HG03571 (cell line): Measurements from ENCODE around the gene LRIG1.

Experiments used
- ATAC-seq: cut with Tn5 transposase; IDR thresholded peaks from one replicate; pipeline ENCODE4 v1.9.1; 2021; ENCODE audit not compliant: unreplicated experiment

LRIG1 gene

GRCh38 chr3:66489115-66489514 is 11.7 kb downstream of the LRIG1 start:
- ATAC-seq: no peak

- no peak for ATAC-seq
Measured at GRCh38 chr3:66488492-66488891, 12.3 kb downstream of the LRIG1 start.

GRCh38 chr3:66487465-66487864 is 13.4 kb downstream of the LRIG1 start:
- ATAC-seq: no peak

GRCh38 chr3:66486646-66487045 is 14.2 kb downstream of the LRIG1 start:
- ATAC-seq: no peak

DNA sequence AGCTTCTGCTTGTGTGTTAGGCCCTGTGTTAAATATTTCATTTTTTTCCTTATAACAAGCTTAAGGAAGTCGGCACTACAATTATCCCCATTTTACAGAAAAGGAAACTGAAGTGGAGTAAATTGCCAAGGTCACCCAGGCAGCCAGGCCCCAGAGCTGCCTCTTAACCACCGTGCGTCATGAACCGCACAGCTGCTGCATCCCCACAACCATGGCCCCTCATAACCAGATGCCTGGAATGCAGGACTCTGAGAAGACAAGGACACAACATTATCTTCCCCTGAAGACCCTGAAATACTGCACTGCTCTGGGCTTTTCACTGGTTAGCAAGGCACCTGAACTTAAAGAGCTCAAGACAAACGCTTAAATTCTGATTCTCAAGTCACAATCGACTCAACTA is 14.6 kb downstream of the LRIG1 start:
- no peak for ATAC-seq

DNA sequence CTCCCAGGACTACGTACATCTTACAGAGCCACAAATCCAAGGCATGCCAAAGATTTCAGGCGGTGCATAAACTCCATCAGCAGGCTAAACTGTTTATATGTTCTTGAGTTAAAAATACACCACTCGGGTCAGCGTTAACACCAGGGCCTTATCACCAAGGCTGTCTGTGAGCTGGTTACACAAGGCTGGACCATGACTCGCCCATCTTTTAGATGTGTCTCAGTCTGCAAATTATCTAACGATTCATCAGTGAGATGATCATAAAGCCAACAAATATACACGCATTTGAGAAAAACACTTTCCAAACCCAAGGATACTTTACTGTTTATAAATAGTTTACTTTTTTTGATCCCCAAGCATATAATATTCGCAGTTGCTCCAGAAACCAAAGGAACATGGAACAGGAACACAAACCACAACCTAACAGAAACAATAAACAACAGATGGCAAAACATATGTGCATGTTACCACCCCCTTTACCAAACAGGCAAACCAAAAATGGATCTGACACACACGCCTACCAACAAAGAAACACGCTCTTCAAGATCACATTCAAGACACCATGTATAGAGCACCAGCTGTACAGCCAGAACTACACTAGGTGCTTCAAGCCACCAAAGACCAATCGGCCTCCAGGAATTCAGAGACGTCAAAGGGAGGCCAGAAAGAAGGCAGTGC is 15.4 kb downstream of the LRIG1 start:
- no peak for ATAC-seq

GRCh38 chr3:66484106-66484844 is 16.5 kb downstream of the LRIG1 start:
- no peak for ATAC-seq

GRCh38 chr3:66483409-66483906 is 17.4 kb downstream of the LRIG1 start:
- peak; percentile 34 for ATAC-seq

GRCh38 chr3:66483006-66483405 is 17.8 kb downstream of the LRIG1 start:
- ATAC-seq: no peak

DNA sequence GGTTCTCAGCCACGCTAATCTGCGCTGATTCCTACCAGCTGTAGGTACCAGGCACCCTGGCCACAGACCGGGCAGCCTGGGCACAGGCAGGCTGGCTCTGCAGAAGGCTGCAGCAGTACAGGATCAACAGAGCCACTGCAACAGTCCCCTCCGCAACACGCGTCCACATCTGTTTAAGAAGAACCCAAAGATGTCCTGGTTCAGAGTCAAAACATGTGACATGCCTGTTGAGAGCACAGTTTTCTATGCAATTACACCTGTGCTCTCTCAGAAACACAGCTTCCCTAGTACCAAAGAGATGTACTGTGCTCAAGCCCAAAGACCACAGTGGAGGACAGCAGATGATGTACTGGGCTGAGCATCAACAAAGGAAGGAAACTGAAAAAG is 18.8 kb downstream of the LRIG1 start:
- no peak for ATAC-seq

DNA sequence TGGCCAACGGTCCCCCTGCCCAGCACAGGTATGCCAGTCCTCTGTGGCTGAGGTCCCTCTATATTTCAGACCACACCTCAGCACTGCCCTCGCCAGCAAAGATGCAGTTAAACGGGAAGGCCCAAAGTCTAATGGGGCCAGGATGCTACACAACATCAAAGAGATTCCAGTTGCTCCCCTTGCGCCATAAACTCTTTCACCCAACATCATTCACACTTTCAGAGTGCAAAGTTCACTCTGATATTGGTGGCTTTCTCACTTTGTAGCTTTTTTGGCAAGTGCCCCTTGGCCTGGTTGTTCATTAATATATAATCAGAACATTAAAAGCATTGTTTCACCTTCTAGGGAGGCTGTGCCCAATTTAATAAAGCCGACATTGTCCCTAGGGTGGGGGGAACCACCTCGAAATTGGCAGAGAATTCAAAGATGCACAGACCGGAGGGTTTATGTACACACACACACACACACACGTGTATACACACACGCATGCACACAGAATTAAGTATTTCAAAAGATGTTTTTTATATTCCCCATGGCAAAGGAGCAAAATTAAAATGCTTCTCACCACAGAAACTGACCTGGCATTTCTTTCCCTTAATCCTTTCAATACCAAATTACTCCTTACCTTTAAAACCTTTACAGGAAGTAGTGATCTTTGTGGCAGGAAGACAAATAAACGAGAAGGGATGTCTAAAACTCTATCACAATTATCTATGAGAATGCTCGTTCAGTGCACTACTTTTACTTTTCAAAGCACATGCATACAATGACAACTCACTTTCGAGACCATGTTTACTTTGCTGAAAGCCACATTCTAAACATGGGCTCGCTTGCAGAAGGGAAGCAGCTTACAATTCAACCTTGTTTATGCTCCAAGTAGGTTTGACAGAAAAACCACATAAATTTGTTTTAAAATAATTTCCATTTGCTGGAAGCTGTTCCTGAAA is 19.5 kb downstream of the LRIG1 start:
- ATAC-seq: peak; percentile 16

- ATAC-seq: peak; percentile 47
Measured at GRCh38 chr3:66480666-66481065, 20.2 kb downstream of the LRIG1 start.

DNA sequence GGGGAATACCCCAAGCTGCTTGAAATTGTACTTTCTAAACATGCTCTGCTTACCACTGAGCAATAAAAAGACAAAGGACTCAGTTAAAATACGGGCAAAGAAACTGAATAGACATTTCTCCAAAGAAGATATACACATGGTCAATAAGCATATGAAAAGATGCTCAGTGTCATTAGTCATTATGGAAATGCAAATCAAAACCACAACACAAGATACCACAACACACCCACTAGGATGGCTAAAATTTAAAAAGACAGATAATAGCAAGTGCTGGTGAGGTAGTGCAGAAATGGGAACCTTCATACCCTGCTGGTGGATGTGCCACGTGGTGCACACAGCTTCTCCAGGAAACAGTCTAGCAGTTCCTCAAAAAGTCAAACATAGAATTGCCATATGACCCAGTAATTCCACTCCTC is 21.3 kb downstream of the LRIG1 start:
- ATAC-seq: no peak

DNA sequence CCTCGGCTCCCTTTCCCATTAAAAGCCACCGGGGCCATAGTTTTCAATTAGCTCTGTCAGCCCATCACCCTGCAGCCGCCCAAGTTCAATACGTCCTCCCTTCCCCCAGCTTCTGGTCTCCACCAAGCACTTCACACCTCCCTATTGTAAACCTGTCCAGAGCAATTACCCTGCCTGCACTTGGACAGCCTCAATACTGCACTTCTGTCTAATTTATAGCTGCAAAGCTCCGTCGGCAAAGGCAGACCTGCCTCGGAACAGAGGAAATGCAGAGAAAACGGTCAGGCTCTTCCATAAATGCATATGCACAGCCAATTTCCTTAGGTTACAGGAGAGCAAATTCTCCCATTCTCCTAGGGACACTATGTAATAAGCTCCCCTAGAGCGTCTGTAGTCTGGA is 21.9 kb downstream of the LRIG1 start:
- ATAC-seq: no peak

DNA sequence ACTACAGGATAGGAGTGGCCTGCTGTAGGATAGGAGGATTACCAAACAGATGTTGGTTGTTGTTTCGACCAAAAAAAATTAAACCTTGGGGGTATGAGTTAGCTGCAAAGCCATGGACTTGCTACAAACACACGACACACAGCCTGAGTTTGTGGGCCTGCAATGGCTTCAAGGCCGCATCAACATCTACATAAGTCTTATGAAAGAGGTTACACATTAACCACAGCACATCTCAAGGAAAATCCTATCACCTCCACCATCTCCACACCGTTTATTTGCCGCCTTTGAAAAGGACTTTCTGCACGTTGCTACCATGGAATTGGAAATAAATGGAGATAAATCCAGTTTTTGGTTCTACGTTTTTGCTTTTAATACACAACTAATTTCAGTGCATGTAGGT is 23.0 kb downstream of the LRIG1 start:
- ATAC-seq: no peak

DNA sequence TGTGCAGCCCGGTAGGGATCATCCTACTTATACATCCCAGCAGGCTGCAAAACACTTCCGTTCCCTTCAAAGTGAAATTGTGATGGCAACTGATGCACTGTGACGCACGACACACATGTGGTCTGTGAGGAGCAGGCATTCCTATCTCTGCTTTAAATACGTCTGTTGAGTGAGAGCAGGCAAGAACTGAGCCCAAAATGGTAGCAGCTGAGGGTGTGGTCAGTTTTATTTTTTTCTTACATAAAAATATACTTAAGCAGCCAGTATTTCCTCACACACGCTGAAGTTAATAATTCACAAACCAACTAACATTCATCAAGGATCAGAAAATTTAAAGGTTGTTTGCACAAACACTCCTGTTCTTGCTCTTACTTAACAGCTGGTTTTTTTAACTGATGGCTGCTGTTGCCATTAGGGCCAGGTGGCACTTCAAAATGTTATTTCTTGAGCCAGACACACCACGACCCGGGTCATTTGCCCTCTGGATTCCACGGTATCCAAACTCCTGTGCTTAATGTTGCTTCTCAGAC is 23.9 kb downstream of the LRIG1 start:
- no peak for ATAC-seq

GRCh38 chr3:66475386-66476020 is 25.3 kb downstream of the LRIG1 start:
- ATAC-seq: no peak

DNA sequence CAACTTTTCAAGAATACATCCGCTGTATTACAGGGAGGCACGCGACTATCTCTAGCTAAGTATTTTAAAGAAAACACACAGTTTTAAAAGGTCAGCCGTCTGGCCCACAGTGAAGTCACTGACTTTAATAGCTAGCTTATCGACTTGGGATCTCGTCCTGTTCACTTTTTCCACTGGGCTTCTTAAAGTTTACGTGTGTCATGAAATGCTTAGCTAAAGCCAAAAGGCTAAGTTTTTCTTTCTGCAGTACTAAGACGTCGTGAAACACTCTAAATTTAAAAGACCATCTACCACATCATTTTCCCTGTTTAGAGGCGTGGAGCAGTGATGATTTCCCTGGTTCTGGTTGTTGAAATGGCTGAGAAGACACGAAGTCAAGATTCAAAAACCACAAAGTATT is 27.1 kb downstream of the LRIG1 start:
- ATAC-seq: no peak

- ATAC-seq: no peak
Measured at GRCh38 chr3:66473181-66473580, 27.6 kb downstream of the LRIG1 start.

GRCh38 chr3:66472313-66473134 is 28.3 kb downstream of the LRIG1 start:
- ATAC-seq: peak; percentile 58
